ENCODE results near the gene LMCD1.

The LMCD1 gene

DNA sequence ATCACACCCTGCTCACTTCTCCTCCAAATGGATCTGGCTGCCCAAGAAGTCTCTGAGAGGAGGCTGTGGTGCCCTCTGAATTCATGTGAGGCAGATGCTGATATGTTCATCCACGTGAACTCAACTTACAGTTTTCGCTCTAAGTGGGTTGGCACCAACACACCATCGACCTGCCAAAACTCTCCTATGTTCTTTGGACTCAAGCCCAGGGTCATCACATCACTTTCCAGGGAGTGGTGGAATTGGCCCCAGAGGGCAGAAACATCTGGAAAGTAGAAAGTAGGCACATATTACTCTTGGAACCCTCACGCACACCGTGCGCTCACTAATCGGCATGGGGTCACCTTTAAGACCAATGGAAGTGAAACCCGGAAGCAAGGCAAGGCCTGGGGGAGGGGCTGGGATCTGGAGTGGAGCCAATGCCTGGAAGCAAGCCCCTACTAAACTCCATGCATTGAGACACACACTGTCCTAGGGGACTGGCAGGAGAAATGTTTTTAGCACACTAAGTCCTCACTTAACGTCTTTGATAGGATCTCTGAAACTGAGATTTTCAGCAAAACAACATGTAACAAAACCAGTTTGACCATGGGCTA is 101.6 kb downstream of the LMCD1 start:
- no peak overlapping the region for H3K9ac ChIP-seq (ENCODE audit: low read length)
- no peak overlapping the region for H3K27ac ChIP-seq (ENCODE audit: low read depth, low read length)
- no peak overlapping the region for H3K4me3 ChIP-seq (ENCODE audit: low read depth in 1 of 2, low read length in 2 of 2)
- H3K27me3 ChIP-seq (ENCODE audit: control insufficient read depth in 1 of 2, insufficient read depth in 2 of 2, low read length in 2 of 2), result no peaks in the 10 kb centered on the region
- H3K4me1 ChIP-seq (ENCODE audit: insufficient read depth, low read length), result peaks cover 12% of the 10 kb centered on the region
- no peaks in the 10 kb centered on the region for H3K9me3 ChIP-seq (ENCODE audit: low read length)
- no peaks in the 10 kb centered on the region for H3K36me3 ChIP-seq (ENCODE audit: insufficient read depth, low read length)

DNA sequence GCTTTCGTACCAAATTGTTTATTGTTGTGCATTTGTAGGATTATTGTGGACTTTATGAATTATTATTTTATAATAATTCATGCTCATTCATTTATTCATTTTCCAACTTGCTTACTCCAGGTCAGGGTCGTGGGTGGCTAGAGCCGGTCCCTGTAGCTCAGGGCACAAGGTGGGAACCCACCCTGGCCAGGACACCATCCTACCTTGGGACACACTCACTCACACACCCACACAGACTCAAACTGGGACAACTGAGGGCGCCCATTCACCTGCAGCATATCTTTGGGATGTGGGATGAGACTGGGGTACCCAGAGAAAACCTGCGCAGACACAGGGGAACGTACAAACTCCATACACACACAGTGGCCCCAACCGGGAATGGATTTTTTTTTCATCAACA is 102.4 kb downstream of the LMCD1 start:
- H3K36me3 ChIP-seq (ENCODE audit: insufficient read depth, low read length), result no peaks in the 10 kb centered on the region
- H3K9me3 ChIP-seq (ENCODE audit: low read length), result no peaks in the 10 kb centered on the region
- no peak overlapping the region for H3K9ac ChIP-seq (ENCODE audit: low read length)
- no peak overlapping the region for H3K4me3 ChIP-seq (ENCODE audit: low read depth in 1 of 2, low read length in 2 of 2)
- peaks cover 12% of the 10 kb centered on the region for H3K4me1 ChIP-seq (ENCODE audit: insufficient read depth, low read length)
- no peak overlapping the region for H3K27ac ChIP-seq (ENCODE audit: low read depth, low read length)
- no peaks in the 10 kb centered on the region for H3K27me3 ChIP-seq (ENCODE audit: control insufficient read depth in 1 of 2, insufficient read depth in 2 of 2, low read length in 2 of 2)

GRCh38 chr3:8604988-8605387 is 103.4 kb downstream of the LMCD1 start:
- H3K9me3 ChIP-seq (ENCODE audit: low read length), result no peaks in the 10 kb centered on the region
- H3K4me3 ChIP-seq (ENCODE audit: low read depth in 1 of 2, low read length in 2 of 2), result no peak overlapping the region
- H3K36me3 ChIP-seq (ENCODE audit: insufficient read depth, low read length), result no peaks in the 10 kb centered on the region

GRCh38 chr3:8606701-8607231 is 105.1 kb downstream of the LMCD1 start:
- H3K27ac ChIP-seq (ENCODE audit: low read depth, low read length), result no peak overlapping the region

More at GRCh38 chr3:8604988-8605387, 103.4 kb downstream of the LMCD1 start:
- Histone ChIP-seq H3K4me1 (ENCODE audit: insufficient read depth, low read length) (peaks cover 12% of the 10 kb centered on the region), H3K9ac (ENCODE audit: low read length) (no peak overlapping the region), H3K27me3 (ENCODE audit: control insufficient read depth in 1 of 2, insufficient read depth in 2 of 2, low read length in 2 of 2) (no peaks in the 10 kb centered on the region), H3K27ac (ENCODE audit: low read depth, low read length) (no peak overlapping the region)

DNA sequence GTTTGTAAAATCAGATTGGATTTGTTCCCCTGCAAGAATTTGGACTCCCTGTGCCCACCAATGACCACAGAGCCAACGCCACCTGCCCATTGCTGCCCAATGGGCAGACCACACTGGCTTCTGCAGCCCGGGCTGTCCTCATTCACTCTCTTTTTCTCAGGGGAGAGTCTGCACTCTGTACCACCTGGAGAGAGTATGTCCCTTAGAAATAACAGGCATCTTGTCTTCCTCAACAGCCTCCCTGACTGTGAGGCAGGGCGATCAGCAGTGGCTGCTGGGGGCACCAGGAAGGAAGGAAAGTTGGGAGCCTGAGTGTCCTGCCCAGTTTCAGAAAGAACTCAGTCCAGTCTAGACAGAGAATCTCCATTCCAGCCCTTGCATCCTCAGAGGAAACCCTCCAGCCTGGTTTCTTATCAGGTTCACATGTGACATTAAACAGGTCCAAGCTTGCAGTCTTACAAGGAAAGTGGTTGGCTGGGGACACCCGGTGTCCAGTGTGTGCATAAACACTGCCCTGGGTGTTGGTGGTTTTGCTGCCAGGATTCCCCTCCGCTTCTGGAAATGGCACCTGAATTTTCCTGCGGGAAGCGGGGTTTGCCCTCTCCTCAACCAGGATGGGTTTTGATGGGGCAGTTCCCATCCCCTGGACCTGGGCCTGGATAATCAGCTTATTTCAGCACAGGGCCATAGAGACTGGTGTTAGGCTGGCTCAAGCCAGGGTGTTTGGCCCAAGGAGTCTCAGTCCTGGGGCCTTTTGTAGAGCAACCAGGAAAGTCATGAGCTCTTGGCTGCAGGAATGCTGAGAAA is 105.8 kb downstream of the LMCD1 start:
- Histone ChIP-seq H3K27me3 (ENCODE audit: control insufficient read depth in 1 of 2, insufficient read depth in 2 of 2, low read length in 2 of 2) (no peaks in the 10 kb centered on the region), H3K4me3 (ENCODE audit: low read depth in 1 of 2, low read length in 2 of 2) (no peak overlapping the region), H3K36me3 (ENCODE audit: insufficient read depth, low read length) (no peaks in the 10 kb centered on the region), H3K4me1 (ENCODE audit: insufficient read depth, low read length) (peaks cover 12% of the 10 kb centered on the region), H3K27ac (ENCODE audit: low read depth, low read length) (no peak overlapping the region), H3K9me3 (ENCODE audit: low read length) (no peaks in the 10 kb centered on the region), H3K9ac (ENCODE audit: low read length) (no peak overlapping the region)

More at GRCh38 chr3:8606701-8607231, 105.1 kb downstream of the LMCD1 start:
- Histone ChIP-seq H3K4me1 (ENCODE audit: insufficient read depth, low read length) (peaks cover 12% of the 10 kb centered on the region), H3K4me3 (ENCODE audit: low read depth in 1 of 2, low read length in 2 of 2) (no peak overlapping the region), H3K9me3 (ENCODE audit: low read length) (no peaks in the 10 kb centered on the region), H3K9ac (ENCODE audit: low read length) (no peak overlapping the region), H3K36me3 (ENCODE audit: insufficient read depth, low read length) (no peaks in the 10 kb centered on the region), H3K27me3 (ENCODE audit: control insufficient read depth in 1 of 2, insufficient read depth in 2 of 2, low read length in 2 of 2) (no peaks in the 10 kb centered on the region)

GRCh38 chr3:8608041-8608790 is 106.6 kb downstream of the LMCD1 start:
- H3K27ac ChIP-seq (ENCODE audit: low read depth, low read length), result no peak overlapping the region
- no peaks in the 10 kb centered on the region for H3K9me3 ChIP-seq (ENCODE audit: low read length)
- H3K9ac ChIP-seq (ENCODE audit: low read length), result no peak overlapping the region
- peaks cover 12% of the 10 kb centered on the region for H3K4me1 ChIP-seq (ENCODE audit: insufficient read depth, low read length)
- H3K36me3 ChIP-seq (ENCODE audit: insufficient read depth, low read length), result no peaks in the 10 kb centered on the region
- no peaks in the 10 kb centered on the region for H3K27me3 ChIP-seq (ENCODE audit: control insufficient read depth in 1 of 2, insufficient read depth in 2 of 2, low read length in 2 of 2)
- no peak overlapping the region for H3K4me3 ChIP-seq (ENCODE audit: low read depth in 1 of 2, low read length in 2 of 2)

DNA sequence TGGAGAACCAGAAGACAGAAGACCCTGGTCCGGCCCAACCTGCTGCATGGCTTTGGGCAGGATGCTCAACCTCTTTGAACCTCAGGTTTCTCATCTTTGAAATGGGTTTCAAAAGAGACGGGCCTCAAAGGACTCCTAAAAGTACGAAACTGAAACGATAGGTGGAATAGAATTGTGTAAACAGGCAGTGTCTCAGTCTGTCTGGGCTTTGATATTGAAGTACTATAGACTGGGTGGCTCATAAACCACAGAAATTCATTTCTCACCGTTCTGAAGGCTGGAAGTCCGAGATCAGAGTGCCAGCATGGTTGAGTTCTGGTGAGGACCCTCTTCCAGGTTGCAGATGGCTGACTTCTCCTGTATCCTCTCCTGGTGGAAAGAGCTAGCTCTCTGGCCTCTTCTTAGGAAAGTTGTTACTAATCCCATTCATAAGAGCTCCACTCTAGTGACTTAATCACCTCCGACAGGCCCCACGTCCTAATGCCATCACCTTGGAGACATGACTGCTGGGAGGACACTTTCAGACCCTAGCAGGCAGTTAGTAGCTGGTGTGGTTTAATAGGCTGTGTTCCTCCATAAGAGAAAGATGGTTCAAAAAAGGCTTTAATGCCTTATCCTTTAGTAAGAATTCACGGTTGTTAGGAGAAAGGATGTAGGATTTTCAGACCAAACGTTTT is 107.3 kb downstream of the LMCD1 start:
- Histone ChIP-seq H3K27ac (ENCODE audit: low read depth, low read length) (no peak overlapping the region), H3K9ac (ENCODE audit: low read length) (no peak overlapping the region), H3K4me1 (ENCODE audit: insufficient read depth, low read length) (peaks cover 12% of the 10 kb centered on the region), H3K4me3 (ENCODE audit: low read depth in 1 of 2, low read length in 2 of 2) (no peak overlapping the region), H3K27me3 (ENCODE audit: control insufficient read depth in 1 of 2, insufficient read depth in 2 of 2, low read length in 2 of 2) (no peaks in the 10 kb centered on the region), H3K9me3 (ENCODE audit: low read length) (no peaks in the 10 kb centered on the region), H3K36me3 (ENCODE audit: insufficient read depth, low read length) (no peaks in the 10 kb centered on the region)

GRCh38 chr3:8610951-8611350 is 109.3 kb downstream of the LMCD1 start:
- no peak overlapping the region for H3K4me3 ChIP-seq (ENCODE audit: low read depth in 1 of 2, low read length in 2 of 2)
- H3K36me3 ChIP-seq (ENCODE audit: insufficient read depth, low read length), result no peaks in the 10 kb centered on the region
- no peaks in the 10 kb centered on the region for H3K9me3 ChIP-seq (ENCODE audit: low read length)
- H3K27me3 ChIP-seq (ENCODE audit: control insufficient read depth in 1 of 2, insufficient read depth in 2 of 2, low read length in 2 of 2), result no peaks in the 10 kb centered on the region
- peaks cover 12% of the 10 kb centered on the region for H3K4me1 ChIP-seq (ENCODE audit: insufficient read depth, low read length)
- H3K27ac ChIP-seq (ENCODE audit: low read depth, low read length), result no peak overlapping the region
- H3K9ac ChIP-seq (ENCODE audit: low read length), result no peak overlapping the region

DNA sequence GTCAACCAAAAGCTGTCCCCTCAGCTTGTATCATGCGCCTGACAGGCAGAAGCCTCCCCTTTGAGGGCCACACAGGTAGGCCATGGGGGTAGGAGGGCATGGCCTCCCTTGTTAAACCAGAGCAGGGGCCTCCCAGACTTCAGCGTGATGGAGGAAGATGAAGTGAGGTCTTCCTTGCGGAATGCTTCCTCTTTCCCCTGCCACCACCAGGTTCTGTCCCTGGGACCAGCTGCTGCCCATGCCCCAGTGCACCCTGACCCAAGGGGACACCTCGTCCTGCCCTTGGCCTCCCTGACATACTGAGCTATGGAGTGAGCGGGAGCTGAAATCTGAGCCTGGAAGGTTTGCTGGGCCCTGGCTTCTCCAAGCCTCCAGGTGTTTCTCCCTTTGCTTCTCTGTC is 116.3 kb downstream of the LMCD1 start:
- Histone ChIP-seq H3K4me1 (ENCODE audit: insufficient read depth, low read length) (no peaks in the 10 kb centered on the region), H3K27me3 (ENCODE audit: control insufficient read depth in 1 of 2, insufficient read depth in 2 of 2, low read length in 2 of 2) (peaks cover 0 to 1% of the 10 kb centered on the region in 2 donors), H3K27ac (ENCODE audit: low read depth, low read length) (no peak overlapping the region), H3K9ac (ENCODE audit: low read length) (no peak overlapping the region), H3K36me3 (ENCODE audit: insufficient read depth, low read length) (no peaks in the 10 kb centered on the region), H3K9me3 (ENCODE audit: low read length) (no peaks in the 10 kb centered on the region), H3K4me3 (ENCODE audit: low read depth in 1 of 2, low read length in 2 of 2) (no peak overlapping the region)

GRCh38 chr3:8618950-8619349 is 117.3 kb downstream of the LMCD1 start:
- H3K27ac ChIP-seq (ENCODE audit: low read depth, low read length), result no peak overlapping the region
- no peaks in the 10 kb centered on the region for H3K9me3 ChIP-seq (ENCODE audit: low read length)

DNA sequence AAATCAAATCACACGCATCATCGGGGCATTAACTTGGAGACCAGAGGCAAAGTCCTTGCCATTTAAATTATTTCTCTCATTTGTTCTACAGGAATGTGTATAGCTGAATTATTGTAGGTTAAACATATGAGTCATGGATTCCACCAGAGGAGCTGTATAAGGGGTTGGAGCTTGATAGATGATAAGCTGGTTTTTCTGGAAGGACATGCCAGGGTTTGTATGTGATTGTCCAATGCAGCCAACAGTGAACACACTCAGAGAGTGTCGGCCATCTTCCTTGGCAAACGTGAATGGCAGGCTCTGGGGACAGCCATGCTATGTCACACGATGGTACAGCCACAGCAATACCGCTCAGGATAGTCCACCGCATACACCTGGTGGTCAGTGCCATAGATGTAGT is 117.9 kb downstream of the LMCD1 start:
- no peaks in the 10 kb centered on the region for H3K36me3 ChIP-seq (ENCODE audit: insufficient read depth, low read length)
- no peaks in the 10 kb centered on the region for H3K4me1 ChIP-seq (ENCODE audit: insufficient read depth, low read length)
- H3K27me3 ChIP-seq (ENCODE audit: control insufficient read depth in 1 of 2, insufficient read depth in 2 of 2, low read length in 2 of 2), result peaks cover 0 to 9% of the 10 kb centered on the region in 2 donors
- no peaks in the 10 kb centered on the region for H3K9me3 ChIP-seq (ENCODE audit: low read length)
- H3K27ac ChIP-seq (ENCODE audit: low read depth, low read length), result no peak overlapping the region
- no peak overlapping the region for H3K9ac ChIP-seq (ENCODE audit: low read length)
- no peak overlapping the region for H3K4me3 ChIP-seq (ENCODE audit: low read depth in 1 of 2, low read length in 2 of 2)

More at GRCh38 chr3:8618950-8619349, 117.3 kb downstream of the LMCD1 start:
- Histone ChIP-seq H3K4me3 (ENCODE audit: low read depth in 1 of 2, low read length in 2 of 2) (no peak overlapping the region), H3K9ac (ENCODE audit: low read length) (no peak overlapping the region), H3K36me3 (ENCODE audit: insufficient read depth, low read length) (no peaks in the 10 kb centered on the region), H3K27me3 (ENCODE audit: control insufficient read depth in 1 of 2, insufficient read depth in 2 of 2, low read length in 2 of 2) (peaks cover 0 to 9% of the 10 kb centered on the region in 2 donors), H3K4me1 (ENCODE audit: insufficient read depth, low read length) (no peaks in the 10 kb centered on the region)

Data from muscle layer of colon (tissue), 2 donors.